SIG-M5 (cell line): ENCODE results near the gene MRPS2.

Experiments
- DNase-seq: peaks from one replicate; lab custom pipeline; 2025; lab: John Stamatoyannopoulos, UW

MRPS2 gene

GRCh38 chr9:135480071-135480939, 20.2 kb upstream of the MRPS2 start:
- no peak for DNase-seq

GRCh38 chr9:135480940-135481310, 19.6 kb upstream of the MRPS2 start:
- no peak for DNase-seq

DNA sequence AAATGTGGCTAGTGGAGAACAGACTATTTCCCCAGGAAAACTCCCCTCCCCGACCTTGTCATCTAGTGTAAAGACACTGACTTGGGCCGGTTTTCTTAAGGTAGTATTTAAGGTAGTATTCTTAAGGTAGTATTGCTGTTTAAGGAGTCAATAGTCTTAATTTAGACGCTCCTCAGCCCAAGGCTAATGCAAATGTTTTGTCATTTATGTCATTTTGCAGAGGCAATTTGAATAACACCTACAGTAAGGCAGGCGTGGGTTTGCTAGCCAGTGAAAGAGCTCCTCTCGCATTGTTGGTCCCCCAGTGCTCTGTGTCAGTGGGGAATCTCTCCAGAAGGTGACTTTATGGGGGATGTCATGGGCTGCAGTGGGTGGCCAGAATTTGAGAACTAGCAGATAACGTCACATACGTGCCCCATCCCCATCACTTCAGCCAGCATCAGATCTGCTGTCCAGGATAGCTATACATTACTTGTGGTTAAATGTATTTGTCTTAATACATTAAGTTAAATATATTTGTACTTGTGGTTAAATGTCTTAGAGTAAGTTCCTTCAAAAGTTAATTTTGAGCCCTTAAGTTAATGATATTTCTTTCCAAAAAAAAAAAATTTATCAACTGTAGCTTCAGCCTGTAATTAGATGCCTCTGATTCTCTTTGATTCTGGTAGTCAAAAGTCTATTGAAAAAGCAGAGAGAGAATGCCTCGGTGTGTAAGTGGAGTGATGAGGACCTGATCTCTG, 18.3 kb upstream of the MRPS2 start:
- no peak for DNase-seq

- no peak for DNase-seq
These were observed 15.8 kb upstream of the MRPS2 start for GRCh38 chr9:135484460-135485277.

GRCh38 chr9:135485385-135485784, 15.1 kb upstream of the MRPS2 start:
- DNase-seq: no peak

DNA sequence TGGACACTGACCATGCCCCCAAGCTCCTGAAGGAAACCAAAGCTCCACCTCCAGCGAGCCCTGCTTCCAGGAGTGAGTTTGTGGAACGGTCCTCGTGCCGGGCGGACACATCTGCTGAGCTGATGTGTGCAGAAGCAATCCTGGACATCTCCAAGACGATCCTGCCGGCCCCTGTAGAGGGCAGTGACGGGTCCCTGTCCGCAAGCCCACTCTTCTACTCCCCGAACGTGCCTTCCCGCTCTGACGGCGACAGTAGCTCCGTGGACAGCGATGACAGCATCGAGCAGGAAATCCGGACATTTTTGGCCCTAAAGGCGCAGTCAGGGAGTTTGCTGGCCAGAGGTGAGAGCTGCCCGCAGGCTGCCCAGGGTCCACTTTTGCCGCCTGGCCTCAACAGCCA, 14.7 kb upstream of the MRPS2 start:
- DNase-seq: no peak

DNA sequence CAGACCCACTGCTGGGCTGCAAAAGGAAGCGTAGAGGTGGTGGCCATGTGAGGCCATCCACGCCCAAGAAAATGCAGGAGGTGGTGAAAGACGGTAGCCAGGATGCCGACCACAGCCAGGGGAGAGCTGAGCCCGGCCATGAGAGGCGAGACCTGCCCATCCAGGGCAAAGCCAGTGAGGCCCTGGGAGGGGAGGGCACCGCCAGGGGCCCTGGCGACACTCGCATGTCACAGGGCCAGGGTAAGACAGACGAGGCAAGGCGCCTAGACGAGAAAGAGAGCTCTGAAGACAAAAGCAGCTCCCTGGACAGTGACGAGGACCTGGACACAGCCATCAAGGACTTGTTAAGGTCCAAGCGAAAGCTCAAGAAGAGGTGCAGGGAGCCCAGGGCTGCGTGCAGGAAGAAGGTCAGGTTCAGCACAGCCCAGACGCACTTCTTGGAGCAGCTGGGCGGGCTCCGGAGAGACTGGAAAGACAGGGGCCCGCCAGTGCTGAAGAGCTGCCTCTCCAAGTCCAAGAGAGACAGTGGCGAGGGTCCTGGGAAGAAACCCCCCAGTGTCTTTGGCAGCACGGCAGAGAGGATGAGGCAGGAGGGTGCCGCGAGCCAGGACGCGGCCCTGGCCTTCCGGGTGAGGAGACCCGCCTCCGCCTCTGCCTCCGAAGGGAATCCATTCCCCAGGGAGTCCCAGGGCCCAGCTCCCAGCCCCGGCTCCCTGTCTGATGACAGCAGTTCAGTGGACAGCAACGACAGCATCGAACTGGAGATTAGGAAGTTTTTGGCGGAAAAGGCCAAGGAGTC, 14.0 kb upstream of the MRPS2 start:
- no peak for DNase-seq

GRCh38 chr9:135487281-135488012, 13.0 kb upstream of the MRPS2 start:
- no peak for DNase-seq

GRCh38 chr9:135488013-135488330, 12.5 kb upstream of the MRPS2 start:
- DNase-seq: no peak

GRCh38 chr9:135488527-135488926, 12.0 kb upstream of the MRPS2 start:
- DNase-seq: no peak

DNA sequence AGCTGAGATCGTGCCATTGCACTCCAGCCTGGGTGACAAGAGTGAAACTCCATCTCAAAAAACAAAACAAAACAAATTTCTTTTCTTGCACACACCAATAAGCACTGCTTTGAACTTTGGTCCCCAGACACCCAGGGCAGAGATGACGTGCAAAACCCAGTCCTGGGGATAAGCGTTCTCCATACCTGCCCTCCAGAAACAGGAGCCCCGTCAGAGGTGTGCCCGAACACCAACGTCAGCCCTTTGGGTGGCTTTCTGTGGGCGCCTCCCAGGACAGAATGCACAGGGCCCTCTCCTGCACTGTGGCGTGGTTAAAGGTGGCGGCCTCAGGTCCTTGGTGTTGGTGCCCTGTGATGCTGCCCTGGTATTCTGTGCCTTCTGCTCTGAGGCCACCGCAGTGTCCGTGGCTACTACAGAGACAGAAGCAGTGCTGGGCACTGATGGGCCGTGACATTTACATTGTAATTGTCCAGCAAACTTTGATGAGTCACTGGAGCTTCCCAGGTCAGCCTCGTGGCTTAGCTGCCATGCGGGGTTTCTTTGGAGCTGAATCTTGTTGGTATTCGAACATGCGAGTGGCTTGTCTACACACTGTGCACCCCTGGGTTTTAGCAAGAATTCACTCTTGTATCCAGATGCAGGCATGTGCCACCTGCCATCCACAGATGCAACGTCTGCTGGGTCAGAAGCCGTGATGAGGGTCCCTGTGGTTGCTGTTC, 11.1 kb upstream of the MRPS2 start:
- no peak for DNase-seq

DNA sequence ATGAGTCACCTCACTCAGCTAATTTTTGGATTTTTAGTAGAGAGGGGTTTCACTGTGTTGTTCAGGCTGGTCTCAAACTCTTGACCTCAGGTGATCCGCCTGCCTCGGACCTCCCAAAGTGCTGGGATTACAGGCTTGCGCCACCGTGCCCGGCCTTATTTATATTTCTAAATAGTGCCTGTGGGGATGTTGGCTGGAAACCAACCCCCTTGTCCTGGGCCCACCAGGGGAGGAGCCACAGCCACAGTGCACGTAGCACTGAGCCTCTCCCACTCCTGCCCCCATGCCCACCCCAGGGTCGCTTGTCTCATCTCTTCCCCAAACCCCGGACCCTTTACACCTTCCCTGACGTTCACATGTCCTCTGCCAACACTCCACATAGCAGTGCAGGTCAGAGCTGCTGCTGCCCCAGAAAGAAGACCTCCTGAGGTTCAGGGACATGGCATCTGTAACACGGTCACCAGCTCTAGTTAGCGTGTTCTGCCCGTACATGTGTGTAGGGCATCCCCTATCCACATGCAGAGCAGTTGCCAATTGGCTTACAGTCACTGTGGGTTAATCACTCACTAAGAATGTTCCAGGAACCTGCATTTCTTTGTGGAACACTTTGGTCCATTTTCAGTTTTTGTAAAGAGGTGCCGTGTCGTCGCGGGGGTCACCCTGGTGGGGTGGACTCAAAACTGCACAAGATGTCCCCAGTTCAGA, 10.2 kb upstream of the MRPS2 start:
- DNase-seq: no peak

- no peak for DNase-seq
These were observed 9.5 kb upstream of the MRPS2 start for GRCh38 chr9:135490980-135491464.

DNA sequence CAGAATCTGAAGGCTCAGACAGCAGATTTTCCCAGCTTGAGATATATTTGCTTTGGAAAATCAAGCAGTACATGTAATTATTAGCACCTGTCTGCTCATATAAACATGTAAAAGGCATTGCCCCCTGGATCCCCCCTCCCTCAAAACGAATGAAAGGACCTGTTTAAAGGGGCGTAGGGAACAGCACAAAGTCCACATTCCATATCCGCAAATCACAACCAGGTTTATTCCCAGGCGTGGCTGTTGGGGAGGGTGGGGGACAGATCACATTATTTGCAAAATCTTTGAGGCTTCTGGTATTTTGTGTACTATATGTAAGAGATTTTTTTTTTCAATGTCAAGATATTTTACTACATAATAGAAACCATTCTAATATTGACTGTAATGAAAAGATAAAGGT, 8.7 kb upstream of the MRPS2 start:
- no peak for DNase-seq

- no peak for DNase-seq
These were observed 7.4 kb upstream of the MRPS2 start for GRCh38 chr9:135492886-135493669.

DNA sequence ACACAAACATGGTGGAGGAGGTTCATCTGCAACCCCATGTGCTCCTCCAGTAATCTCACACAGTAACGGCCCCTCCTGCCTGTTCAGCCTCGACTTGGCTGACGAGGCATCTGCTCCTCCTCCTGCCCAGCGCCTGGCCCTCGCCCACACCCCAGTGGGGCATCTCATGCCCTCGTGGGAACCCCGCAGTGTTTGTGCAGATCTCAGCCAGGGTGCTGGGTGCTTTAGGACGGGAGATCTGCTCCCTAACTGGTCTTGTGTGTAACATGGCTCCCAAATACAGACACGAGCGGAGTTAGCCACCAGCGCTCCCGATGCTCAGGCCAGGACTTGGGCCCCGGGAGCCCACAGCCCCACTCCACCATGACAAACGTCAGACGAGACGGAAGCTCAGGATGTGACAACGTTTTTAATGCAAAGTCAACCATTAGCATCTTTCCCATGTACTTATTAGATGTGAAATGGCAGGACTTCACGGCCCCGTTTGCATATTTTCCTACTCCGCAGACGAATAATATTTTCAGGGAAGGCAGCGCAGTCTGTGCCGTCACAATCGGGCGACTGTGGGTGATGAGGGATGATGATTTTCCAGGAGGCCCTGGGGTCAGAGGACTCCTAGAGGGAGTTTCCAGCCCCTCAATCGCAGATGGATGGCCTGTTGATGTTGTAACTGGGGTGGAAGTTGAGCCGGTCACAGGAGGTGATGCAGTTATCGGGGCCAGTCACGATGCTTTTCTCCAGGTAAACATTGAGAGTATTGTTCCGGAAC, 5.5 kb upstream of the MRPS2 start:
- no peak for DNase-seq

- no peak for DNase-seq
These were observed 1.9 kb upstream of the MRPS2 start for GRCh38 chr9:135498381-135499126.
